ENCODE data around the gene CLIC4.

DNA sequence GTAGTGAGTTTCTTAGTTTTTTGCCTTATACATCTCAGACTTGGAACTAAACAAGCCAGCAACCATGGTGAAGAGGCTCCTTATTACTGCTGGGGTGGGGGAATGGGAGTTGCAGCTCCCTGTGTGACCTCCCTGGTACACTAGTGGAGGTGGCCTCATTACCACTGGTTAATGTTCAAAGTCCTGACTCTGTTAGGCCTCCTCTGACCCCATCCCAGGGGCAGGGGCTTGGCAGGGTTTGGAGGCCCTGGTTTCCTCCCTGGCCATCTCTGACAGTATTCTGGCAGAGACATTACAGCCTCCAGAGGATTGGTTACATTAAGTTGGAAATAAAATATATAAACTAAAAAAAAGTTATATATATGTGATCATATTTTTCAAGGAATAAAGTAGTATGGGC lies 45.2 kb downstream of the CLIC4 start:
- no peak for TF ChIP-seq CTCF (IDR thresholded peaks at IDR 0.05)
- TF ChIP-seq EZH2 (IDR thresholded peaks at IDR 0.05; ENCODE audit: borderline replicate concordance, insufficient read depth, low read depth, low read length, poor library complexity, severe bottlenecking), result no peak

All from B cell (primary cell).